ENCODE measurements around the gene EIPR1. TPM values are rescaled to one million over a fixed set of nuclear protein-coding genes. Genes with fewer than 3 reads are reported as not detected.

EIPR1 gene
- total and polyA plus RNA-seq, 2 donors = 21.3 to 31.9 TPM

DNA sequence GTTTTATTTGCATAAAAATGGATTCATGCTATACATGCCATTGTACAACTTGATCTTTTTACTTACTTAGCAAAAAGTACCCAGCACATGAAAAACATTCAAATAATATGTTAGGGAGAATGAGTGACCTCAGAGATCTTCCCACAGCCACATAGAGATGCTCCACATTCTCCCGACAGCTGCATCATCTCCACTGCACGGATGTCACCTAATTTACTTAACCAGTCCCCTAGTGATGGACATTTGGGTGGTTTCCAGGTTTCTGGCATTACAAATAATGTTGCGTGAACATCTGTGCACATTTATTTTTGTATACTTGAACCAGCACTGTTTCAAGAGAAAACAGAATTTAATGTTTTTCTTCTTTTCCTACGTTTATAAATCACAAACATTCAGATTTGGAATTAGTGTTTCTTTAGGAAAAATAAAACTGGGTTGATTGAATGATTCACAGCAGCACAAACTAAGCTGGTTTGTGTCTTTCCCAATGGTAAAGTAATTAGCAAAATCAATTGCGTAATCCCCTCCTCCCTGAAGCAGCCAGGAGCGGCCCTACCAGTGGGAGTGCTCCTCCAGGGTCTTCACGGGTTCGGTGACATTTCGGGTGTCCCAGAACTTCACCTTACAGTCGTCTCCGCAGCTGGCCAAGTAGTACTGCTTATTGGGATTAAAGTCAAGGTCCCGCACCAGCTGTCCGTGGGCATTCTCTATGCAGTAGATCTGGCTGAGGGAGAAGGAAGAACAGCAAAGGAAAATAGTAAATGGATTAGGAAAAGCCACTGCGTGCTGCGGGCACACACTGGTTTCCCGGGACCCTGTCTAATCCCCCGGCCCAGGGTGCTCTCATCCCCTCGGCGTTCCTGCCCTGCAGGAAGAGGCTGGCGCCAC lies 183.9 kb downstream of the EIPR1 start:
- 92% methylated on average over 20 of the region's 20 CpGs for WGBS
- Histone ChIP-seq H3K4me1 (ENCODE audit: control insufficient read depth in 2 of 2, insufficient read depth in 2 of 2, low read length in 2 of 2) (no peaks in the 10 kb centered on the region), H3K9me3 (ENCODE audit: control insufficient read depth in 2 of 2, insufficient read depth in 1 of 2, low read length in 1 of 2) (no peaks in the 10 kb centered on the region), H3K36me3 (ENCODE audit: control insufficient read depth in 2 of 2, insufficient read depth in 2 of 2, low read length in 1 of 2) (peaks cover 43 to 46% of the 10 kb centered on the region in 2 donors), H3K4me3 (ENCODE audit: low read length in 2 of 2) (no peak overlapping the region), H3K27ac (ENCODE audit: low read depth in 1 of 2, low read length in 1 of 2) (no peak overlapping the region), H3K27me3 (ENCODE audit: control insufficient read depth in 2 of 2, insufficient read depth in 1 of 2, low read length in 1 of 2) (no peaks in the 10 kb centered on the region)
- no peak for DNase-seq (ENCODE audit: low read depth in 6 of 9, low spot score in 9 of 9)

DNA sequence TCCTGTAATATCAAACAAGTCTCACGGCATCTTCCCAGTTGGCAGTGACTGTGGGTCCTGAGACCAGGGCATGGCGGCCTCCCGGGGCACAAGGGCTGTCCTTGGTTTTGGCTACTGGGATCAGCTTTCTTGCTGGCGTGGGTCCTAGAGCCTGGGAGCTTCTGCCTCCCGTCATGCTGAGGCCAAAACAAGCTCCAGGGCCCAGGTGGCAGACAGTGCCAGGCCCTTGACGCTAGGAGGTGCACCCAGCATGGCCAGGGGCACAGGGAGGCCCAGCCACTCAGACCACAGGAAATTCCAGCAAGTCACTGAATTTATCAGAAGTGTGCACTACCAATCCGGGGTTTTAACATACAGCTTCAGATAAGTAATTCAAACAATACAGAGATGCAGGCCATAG lies 184.7 kb downstream of the EIPR1 start:
- Histone ChIP-seq H3K36me3 (ENCODE audit: control insufficient read depth in 2 of 2, insufficient read depth in 2 of 2, low read length in 1 of 2) (peaks cover 46 to 54% of the 10 kb centered on the region in 2 donors), H3K4me1 (ENCODE audit: control insufficient read depth in 2 of 2, insufficient read depth in 2 of 2, low read length in 2 of 2) (no peaks in the 10 kb centered on the region), H3K27me3 (ENCODE audit: control insufficient read depth in 2 of 2, insufficient read depth in 1 of 2, low read length in 1 of 2) (no peaks in the 10 kb centered on the region), H3K9me3 (ENCODE audit: control insufficient read depth in 2 of 2, insufficient read depth in 1 of 2, low read length in 1 of 2) (no peaks in the 10 kb centered on the region), H3K27ac (ENCODE audit: low read depth in 1 of 2, low read length in 1 of 2) (no peak overlapping the region), H3K4me3 (ENCODE audit: low read length in 2 of 2) (no peak overlapping the region)
- WGBS = over 99% methylated on average over 7 of the region's 7 CpGs
- no peak for DNase-seq (ENCODE audit: low read depth in 6 of 9, low spot score in 9 of 9)

DNA sequence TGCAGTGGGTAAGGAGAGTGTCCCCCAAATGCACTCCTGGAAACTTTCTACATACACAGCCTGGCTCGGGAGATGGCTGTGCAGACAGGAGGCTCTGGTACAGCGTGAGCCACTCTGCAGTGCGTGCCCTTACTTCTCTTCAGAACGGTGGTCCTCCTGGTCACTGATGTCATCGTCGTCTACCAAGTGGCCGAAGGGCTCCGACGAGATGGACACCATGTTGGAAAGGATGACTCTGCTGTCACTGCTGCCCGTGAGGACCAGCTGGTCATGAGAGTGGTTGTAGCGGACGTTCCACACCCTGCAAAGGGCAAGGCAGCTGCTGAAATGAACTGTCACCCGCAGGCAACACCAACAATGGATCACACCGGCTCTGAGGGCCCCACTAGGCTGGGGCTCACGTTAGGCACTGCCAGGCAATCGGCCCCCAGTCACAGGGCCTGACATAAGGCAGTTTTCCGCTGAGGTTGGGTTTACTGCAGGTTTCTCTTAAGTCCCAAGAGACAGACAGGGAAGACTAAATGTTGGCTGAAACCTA lies 185.3 kb downstream of the EIPR1 start:
- no peaks in the 10 kb centered on the region for H3K9me3 ChIP-seq (ENCODE audit: control insufficient read depth in 2 of 2, insufficient read depth in 1 of 2, low read length in 1 of 2)
- peaks cover 43 to 54% of the 10 kb centered on the region in 2 donors for H3K36me3 ChIP-seq (ENCODE audit: control insufficient read depth in 2 of 2, insufficient read depth in 2 of 2, low read length in 1 of 2)
- no peak for DNase-seq (ENCODE audit: low read depth in 6 of 9, low spot score in 9 of 9)
- H3K4me3 ChIP-seq (ENCODE audit: low read length in 2 of 2) = no peak overlapping the region
- no peaks in the 10 kb centered on the region for H3K27me3 ChIP-seq (ENCODE audit: control insufficient read depth in 2 of 2, insufficient read depth in 1 of 2, low read length in 1 of 2)
- no peak overlapping the region for H3K27ac ChIP-seq (ENCODE audit: low read depth in 1 of 2, low read length in 1 of 2)
- H3K4me1 ChIP-seq (ENCODE audit: control insufficient read depth in 2 of 2, insufficient read depth in 2 of 2, low read length in 2 of 2) = no peaks in the 10 kb centered on the region
- WGBS = 98% methylated on average over 17 of the region's 17 CpGs

DNA sequence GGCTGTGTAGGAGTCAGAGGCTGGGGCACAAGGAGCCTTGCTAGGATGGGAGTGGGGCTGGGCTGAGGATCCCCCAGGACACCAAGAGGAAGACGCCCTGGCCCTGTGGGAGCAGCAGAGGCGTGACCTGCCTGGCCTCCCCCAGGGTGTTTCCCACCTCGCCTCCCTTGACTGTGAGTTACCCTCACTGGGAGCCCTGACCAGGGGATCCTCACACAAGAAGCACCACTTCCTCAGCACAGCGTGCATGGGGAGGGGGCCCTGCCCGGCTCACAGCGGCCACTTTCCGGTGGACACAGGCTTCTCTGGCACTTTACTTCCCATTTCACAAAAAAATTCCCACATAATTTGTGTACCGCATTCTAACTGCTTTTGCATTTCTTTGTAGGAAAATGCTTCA lies 187.7 kb downstream of the EIPR1 start:
- Histone ChIP-seq H3K4me1 (ENCODE audit: control insufficient read depth in 2 of 2, insufficient read depth in 2 of 2, low read length in 2 of 2) (no peaks in the 10 kb centered on the region), H3K36me3 (ENCODE audit: control insufficient read depth in 2 of 2, insufficient read depth in 2 of 2, low read length in 1 of 2) (peaks cover 30 to 40% of the 10 kb centered on the region in 2 donors), H3K4me3 (ENCODE audit: low read length in 2 of 2) (no peak overlapping the region), H3K9me3 (ENCODE audit: control insufficient read depth in 2 of 2, insufficient read depth in 1 of 2, low read length in 1 of 2) (no peaks in the 10 kb centered on the region), H3K27ac (ENCODE audit: low read depth in 1 of 2, low read length in 1 of 2) (no peak overlapping the region), H3K27me3 (ENCODE audit: control insufficient read depth in 2 of 2, insufficient read depth in 1 of 2, low read length in 1 of 2) (no peaks in the 10 kb centered on the region)
- 97% methylated on average over 8 of the region's 8 CpGs for WGBS
- no peak for DNase-seq (ENCODE audit: low read depth in 6 of 9, low spot score in 9 of 9)

DNA sequence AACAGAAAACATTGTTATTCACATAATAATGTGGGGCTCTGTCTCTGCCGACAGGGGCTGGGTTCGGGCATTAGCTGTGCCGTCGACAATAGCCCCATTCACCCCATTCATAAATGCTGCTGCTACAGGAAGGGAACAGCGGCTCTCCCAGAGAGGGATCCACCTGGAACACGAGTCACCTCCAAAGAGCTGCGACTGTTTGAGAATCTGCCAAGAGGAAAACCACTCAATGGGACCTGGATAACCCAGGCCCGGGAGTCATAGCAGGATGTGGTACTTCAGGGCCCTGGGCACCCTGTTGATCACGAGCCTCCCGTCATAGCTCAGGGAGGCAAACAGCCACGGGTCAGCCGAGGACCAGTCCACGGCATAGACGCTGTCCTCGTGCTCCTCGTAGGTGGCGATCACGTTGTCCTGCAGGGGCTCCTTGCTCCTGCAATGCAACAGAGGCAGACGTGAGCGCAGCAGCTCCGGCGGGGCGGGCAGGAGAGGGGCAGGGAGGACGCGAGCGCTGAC lies 188.5 kb downstream of the EIPR1 start:
- no peak for DNase-seq (ENCODE audit: low read depth in 6 of 9, low spot score in 9 of 9)
- Histone ChIP-seq H3K36me3 (ENCODE audit: control insufficient read depth in 2 of 2, insufficient read depth in 2 of 2, low read length in 1 of 2) (peaks cover 26 to 39% of the 10 kb centered on the region in 2 donors), H3K4me1 (ENCODE audit: control insufficient read depth in 2 of 2, insufficient read depth in 2 of 2, low read length in 2 of 2) (no peaks in the 10 kb centered on the region), H3K4me3 (ENCODE audit: low read length in 2 of 2) (no peak overlapping the region), H3K9me3 (ENCODE audit: control insufficient read depth in 2 of 2, insufficient read depth in 1 of 2, low read length in 1 of 2) (no peaks in the 10 kb centered on the region), H3K27ac (ENCODE audit: low read depth in 1 of 2, low read length in 1 of 2) (no peak overlapping the region), H3K27me3 (ENCODE audit: control insufficient read depth in 2 of 2, insufficient read depth in 1 of 2, low read length in 1 of 2) (no peaks in the 10 kb centered on the region)
- WGBS = 96% methylated on average over 26 of the region's 26 CpGs

DNA sequence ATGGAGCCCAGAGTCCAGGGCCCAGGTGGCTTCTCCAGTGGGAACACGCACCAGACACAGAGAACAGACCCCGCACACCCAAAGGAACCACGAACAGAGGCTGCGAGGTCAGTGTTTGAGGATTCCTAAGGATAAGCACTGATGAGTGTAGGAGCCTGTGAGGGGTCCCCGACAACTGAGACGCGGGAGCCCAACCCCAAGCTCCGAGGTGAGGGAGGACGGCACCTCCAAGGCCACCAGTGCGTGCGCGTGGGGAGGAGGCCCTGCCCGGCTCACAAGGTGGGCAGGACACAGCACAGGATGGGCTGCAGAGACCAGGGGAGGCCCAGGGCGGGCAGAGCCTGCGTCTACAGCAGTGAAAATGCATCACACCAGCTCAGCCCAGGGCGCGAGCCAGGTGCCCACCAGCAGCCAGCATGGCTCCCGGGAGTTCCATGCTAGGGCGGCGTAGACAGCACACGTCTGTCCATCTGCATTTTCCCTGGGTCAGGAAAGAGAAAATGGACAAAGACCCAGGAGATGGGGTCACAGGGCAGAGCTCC lies 189.1 kb downstream of the EIPR1 start:
- H3K27ac ChIP-seq (ENCODE audit: low read depth in 1 of 2, low read length in 1 of 2) = no peak overlapping the region
- 98% methylated on average over 21 of the region's 21 CpGs for WGBS
- peaks cover 20 to 36% of the 10 kb centered on the region in 2 donors for H3K36me3 ChIP-seq (ENCODE audit: control insufficient read depth in 2 of 2, insufficient read depth in 2 of 2, low read length in 1 of 2)
- H3K27me3 ChIP-seq (ENCODE audit: control insufficient read depth in 2 of 2, insufficient read depth in 1 of 2, low read length in 1 of 2) = no peaks in the 10 kb centered on the region
- no peaks in the 10 kb centered on the region for H3K4me1 ChIP-seq (ENCODE audit: control insufficient read depth in 2 of 2, insufficient read depth in 2 of 2, low read length in 2 of 2)
- H3K9me3 ChIP-seq (ENCODE audit: control insufficient read depth in 2 of 2, insufficient read depth in 1 of 2, low read length in 1 of 2) = no peaks in the 10 kb centered on the region
- DNase-seq (ENCODE audit: low read depth in 6 of 9, low spot score in 9 of 9) = no peak
- H3K4me3 ChIP-seq (ENCODE audit: low read length in 2 of 2) = no peak overlapping the region

DNA sequence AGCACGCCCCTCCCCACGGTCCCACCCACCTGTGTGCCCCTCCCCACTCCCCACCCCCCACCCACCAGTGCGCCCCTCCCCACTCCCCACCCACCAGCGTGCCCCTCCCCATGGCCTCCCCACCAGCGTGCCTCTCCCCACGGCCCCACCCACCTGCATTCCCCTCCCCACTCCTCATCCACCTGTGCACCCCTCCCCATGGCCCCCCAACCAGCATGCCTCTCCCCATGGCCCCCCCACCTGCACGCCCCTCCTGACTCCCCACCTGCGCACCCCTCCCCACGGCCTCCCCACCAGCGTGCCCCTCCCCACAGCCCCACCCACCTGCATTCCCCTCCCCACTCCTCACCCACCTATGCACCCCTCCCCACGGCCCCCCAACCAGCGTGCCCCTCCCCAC lies 190.2 kb downstream of the EIPR1 start:
- Histone ChIP-seq H3K9me3 (ENCODE audit: control insufficient read depth in 2 of 2, insufficient read depth in 1 of 2, low read length in 1 of 2) (no peaks in the 10 kb centered on the region), H3K36me3 (ENCODE audit: control insufficient read depth in 2 of 2, insufficient read depth in 2 of 2, low read length in 1 of 2) (peaks cover 11 to 32% of the 10 kb centered on the region in 2 donors), H3K27ac (ENCODE audit: low read depth in 1 of 2, low read length in 1 of 2) (no peak overlapping the region), H3K27me3 (ENCODE audit: control insufficient read depth in 2 of 2, insufficient read depth in 1 of 2, low read length in 1 of 2) (no peaks in the 10 kb centered on the region), H3K4me3 (ENCODE audit: low read length in 2 of 2) (no peak overlapping the region), H3K4me1 (ENCODE audit: control insufficient read depth in 2 of 2, insufficient read depth in 2 of 2, low read length in 2 of 2) (no peaks in the 10 kb centered on the region)
- no peak for DNase-seq (ENCODE audit: low read depth in 6 of 9, low spot score in 9 of 9)
- WGBS = 97% methylated on average over 12 of the region's 12 CpGs

DNA sequence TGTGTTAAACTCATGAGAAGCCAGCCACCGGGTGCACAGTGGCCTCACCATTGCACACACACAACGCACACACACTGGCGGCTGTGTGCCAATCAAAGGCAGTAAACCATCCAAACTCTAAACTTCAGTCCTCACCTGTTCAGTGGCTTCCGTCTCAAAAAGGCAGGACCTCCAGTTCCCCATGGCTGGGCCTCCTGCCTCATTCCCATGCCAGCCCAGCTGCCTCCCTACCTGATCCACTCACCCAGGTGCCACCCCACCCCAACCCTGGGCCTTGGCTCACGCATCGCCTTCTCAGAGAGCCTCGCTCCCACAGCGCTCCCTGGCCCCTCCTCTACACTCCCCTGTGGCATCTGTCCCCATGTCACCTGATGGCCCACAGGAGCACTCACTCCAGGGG lies 190.9 kb downstream of the EIPR1 start:
- peaks cover 6 to 26% of the 10 kb centered on the region in 2 donors for H3K36me3 ChIP-seq (ENCODE audit: control insufficient read depth in 2 of 2, insufficient read depth in 2 of 2, low read length in 1 of 2)
- no peak overlapping the region for H3K27ac ChIP-seq (ENCODE audit: low read depth in 1 of 2, low read length in 1 of 2)
- 97% methylated on average over 8 of the region's 8 CpGs for WGBS
- DNase-seq (ENCODE audit: low read depth in 6 of 9, low spot score in 9 of 9) = no peak
- H3K9me3 ChIP-seq (ENCODE audit: control insufficient read depth in 2 of 2, insufficient read depth in 1 of 2, low read length in 1 of 2) = no peaks in the 10 kb centered on the region
- H3K27me3 ChIP-seq (ENCODE audit: control insufficient read depth in 2 of 2, insufficient read depth in 1 of 2, low read length in 1 of 2) = no peaks in the 10 kb centered on the region
- no peak overlapping the region for H3K4me3 ChIP-seq (ENCODE audit: low read length in 2 of 2)
- H3K4me1 ChIP-seq (ENCODE audit: control insufficient read depth in 2 of 2, insufficient read depth in 2 of 2, low read length in 2 of 2) = no peaks in the 10 kb centered on the region

DNA sequence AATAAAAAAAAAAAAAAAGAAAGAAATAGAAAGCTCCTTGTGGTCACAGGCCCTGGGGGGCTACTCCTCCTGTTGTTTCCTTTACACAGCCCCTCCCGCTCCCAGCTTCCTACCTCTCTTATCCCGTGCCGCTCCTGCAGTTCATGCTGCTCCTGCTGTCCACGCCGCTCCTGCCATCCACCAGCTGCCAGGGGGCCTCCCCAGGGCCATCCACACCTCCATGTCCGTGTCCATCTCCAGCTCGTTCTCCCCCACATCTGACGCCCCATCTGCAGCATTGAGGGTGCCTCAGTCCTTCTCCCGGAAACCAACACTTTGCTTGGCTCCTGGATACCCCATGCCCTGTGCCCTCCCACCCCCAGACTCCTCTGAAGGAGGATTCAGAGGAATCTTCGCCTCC lies 191.7 kb downstream of the EIPR1 start:
- WGBS = over 99% methylated on average over 10 of the region's 10 CpGs
- Histone ChIP-seq H3K4me3 (ENCODE audit: low read length in 2 of 2) (no peak overlapping the region), H3K27me3 (ENCODE audit: control insufficient read depth in 2 of 2, insufficient read depth in 1 of 2, low read length in 1 of 2) (no peaks in the 10 kb centered on the region), H3K9me3 (ENCODE audit: control insufficient read depth in 2 of 2, insufficient read depth in 1 of 2, low read length in 1 of 2) (peaks cover 0 to 6% of the 10 kb centered on the region in 2 donors), H3K4me1 (ENCODE audit: control insufficient read depth in 2 of 2, insufficient read depth in 2 of 2, low read length in 2 of 2) (no peaks in the 10 kb centered on the region), H3K27ac (ENCODE audit: low read depth in 1 of 2, low read length in 1 of 2) (no peak overlapping the region), H3K36me3 (ENCODE audit: control insufficient read depth in 2 of 2, insufficient read depth in 2 of 2, low read length in 1 of 2) (peaks cover 6 to 21% of the 10 kb centered on the region in 2 donors)
- DNase-seq (ENCODE audit: low read depth in 6 of 9, low spot score in 9 of 9) = no peak

Measured in thymus (tissue), 11 donors.